ENCODE results near the gene CCL24. TPM values are rescaled to one million over a fixed set of nuclear protein-coding genes. Genes with fewer than 3 reads are reported as not detected.

The CCL24 gene
- total RNA-seq, 1 experiment from 2014 or later: not detected

DNA sequence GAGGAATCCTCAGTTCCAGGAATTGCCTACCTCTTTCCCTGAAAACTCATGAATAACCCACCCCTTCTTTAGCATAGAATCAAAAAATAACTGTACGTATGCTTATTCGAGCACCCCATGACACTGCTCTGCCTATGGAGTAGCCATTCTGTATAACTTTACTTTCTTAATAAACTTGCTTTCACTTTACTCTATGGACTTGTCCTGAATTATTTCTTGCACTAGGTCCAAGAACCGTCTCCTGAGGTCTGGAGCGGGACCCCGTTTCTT is 11.1 kb downstream of the CCL24 start:
- BruUV-seq (replicated peaks): no TSS peak
- Histone ChIP-seq H3K9me3 (ENCODE audit: low read depth, low read length, poor library complexity, severe bottlenecking) (peaks cover 8% of the 10 kb centered on the region), H3K4me1 (ENCODE audit: insufficient read depth, low read length, poor library complexity, severe bottlenecking) (no peaks in the 10 kb centered on the region), H3K4me3 (ENCODE audit: low read depth, low read length, poor library complexity, severe bottlenecking) (no peak overlapping the region), H3K27me3 (replicated peaks; ENCODE audit: insufficient read depth, low read depth, low read length, poor library complexity) (no peaks in the 10 kb centered on the region), H3K27ac (ENCODE audit: low read depth, low read length, poor library complexity, severe bottlenecking) (no peak overlapping the region), H3K36me3 (ENCODE audit: insufficient read depth, low read length, poor library complexity, severe bottlenecking) (no peaks in the 10 kb centered on the region)
- intact Hi-C loops (cut with micrococcal nuclease; ENCODE audit: unreplicated experiment): no loop called here
- TF ChIP-seq EZH2 (IDR thresholded peaks at IDR 0.05; ENCODE audit: borderline replicate concordance, low read depth, low read length, poor library complexity, severe bottlenecking): no peak
- TF ChIP-seq, protein P1, sequence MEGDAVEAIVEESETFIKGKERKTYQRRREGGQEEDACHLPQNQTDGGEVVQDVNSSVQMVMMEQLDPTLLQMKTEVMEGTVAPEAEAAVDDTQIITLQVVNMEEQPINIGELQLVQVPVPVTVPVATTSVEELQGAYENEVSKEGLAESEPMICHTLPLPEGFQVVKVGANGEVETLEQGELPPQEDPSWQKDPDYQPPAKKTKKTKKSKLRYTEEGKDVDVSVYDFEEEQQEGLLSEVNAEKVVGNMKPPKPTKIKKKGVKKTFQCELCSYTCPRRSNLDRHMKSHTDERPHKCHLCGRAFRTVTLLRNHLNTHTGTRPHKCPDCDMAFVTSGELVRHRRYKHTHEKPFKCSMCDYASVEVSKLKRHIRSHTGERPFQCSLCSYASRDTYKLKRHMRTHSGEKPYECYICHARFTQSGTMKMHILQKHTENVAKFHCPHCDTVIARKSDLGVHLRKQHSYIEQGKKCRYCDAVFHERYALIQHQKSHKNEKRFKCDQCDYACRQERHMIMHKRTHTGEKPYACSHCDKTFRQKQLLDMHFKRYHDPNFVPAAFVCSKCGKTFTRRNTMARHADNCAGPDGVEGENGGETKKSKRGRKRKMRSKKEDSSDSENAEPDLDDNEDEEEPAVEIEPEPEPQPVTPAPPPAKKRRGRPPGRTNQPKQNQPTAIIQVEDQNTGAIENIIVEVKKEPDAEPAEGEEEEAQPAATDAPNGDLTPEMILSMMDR (conservative IDR thresholded peaks at IDR 0.05; ENCODE audit: low read depth, low read length): no peak
- POLR2A ChIA-PET (ENCODE audit: low non-redundant PET): no interaction called here
- CTCF ChIA-PET: no interaction called here
- no peak for DNase-seq (ENCODE audit: low spot score)

DNA sequence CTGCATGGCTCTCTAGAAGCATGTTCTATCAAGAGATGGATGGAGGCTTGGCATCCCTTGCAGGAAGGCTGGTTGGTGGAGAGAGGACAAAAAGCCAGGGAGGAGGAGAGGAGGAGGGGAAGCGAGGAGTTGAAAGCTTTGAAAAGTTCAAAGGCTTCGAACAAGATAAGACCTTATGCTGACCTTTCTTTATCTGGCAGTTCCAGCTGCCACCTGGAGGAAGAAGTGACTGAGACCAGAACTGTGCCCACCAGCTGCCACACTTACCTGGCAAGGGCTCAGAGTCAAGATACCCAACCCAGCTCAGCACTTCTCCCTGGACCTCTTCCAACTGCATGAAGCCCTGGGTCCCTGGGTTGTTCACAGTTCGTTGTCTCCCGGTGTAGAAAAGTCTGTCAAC is 14.8 kb downstream of the CCL24 start:
- intact Hi-C loops (cut with micrococcal nuclease; ENCODE audit: unreplicated experiment): no loop called here
- no peak for TF ChIP-seq EZH2 (IDR thresholded peaks at IDR 0.05; ENCODE audit: borderline replicate concordance, low read depth, low read length, poor library complexity, severe bottlenecking)
- TF ChIP-seq, protein P1 (conservative IDR thresholded peaks at IDR 0.05; ENCODE audit: low read depth, low read length): no peak
- Histone ChIP-seq H3K27ac (ENCODE audit: low read depth, low read length, poor library complexity, severe bottlenecking) (no peak overlapping the region), H3K36me3 (ENCODE audit: insufficient read depth, low read length, poor library complexity, severe bottlenecking) (no peaks in the 10 kb centered on the region), H3K4me3 (ENCODE audit: low read depth, low read length, poor library complexity, severe bottlenecking) (no peak overlapping the region), H3K27me3 (replicated peaks; ENCODE audit: insufficient read depth, low read depth, low read length, poor library complexity) (no peaks in the 10 kb centered on the region), H3K9me3 (ENCODE audit: low read depth, low read length, poor library complexity, severe bottlenecking) (no peaks in the 10 kb centered on the region), H3K4me1 (ENCODE audit: insufficient read depth, low read length, poor library complexity, severe bottlenecking) (no peaks in the 10 kb centered on the region)
- CTCF ChIA-PET: no interaction called here
- POLR2A ChIA-PET (ENCODE audit: low non-redundant PET): no interaction called here
- no TSS peak for BruUV-seq (replicated peaks)
- no peak for DNase-seq (ENCODE audit: low spot score)

DNA sequence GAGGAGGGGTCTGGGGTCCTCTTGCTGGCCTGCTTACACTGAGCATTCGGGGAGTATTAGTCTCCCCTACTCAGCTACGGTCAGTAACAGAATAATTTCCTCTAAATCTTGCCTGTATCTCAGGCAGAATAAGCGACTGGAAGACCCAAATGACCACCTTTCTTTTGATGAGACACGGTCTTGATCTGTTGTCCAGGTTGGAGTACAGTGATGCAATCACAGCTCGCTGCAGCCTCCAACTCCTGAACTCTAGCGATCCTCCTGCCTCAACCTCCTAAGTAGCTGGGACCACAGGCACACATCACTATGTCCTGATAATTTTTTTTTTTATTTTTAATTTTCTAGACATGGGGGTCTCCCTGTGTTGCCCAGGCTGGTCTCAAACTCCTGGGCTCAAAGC is 17.2 kb downstream of the CCL24 start:
- H3K27me3 ChIP-seq (replicated peaks; ENCODE audit: insufficient read depth, low read depth, low read length, poor library complexity): no peaks in the 10 kb centered on the region
- H3K27ac ChIP-seq (ENCODE audit: low read depth, low read length, poor library complexity, severe bottlenecking): no peak overlapping the region
- DNase-seq (ENCODE audit: low spot score): no peak
- no peaks in the 10 kb centered on the region for H3K9me3 ChIP-seq (ENCODE audit: low read depth, low read length, poor library complexity, severe bottlenecking)
- no peaks in the 10 kb centered on the region for H3K4me1 ChIP-seq (ENCODE audit: insufficient read depth, low read length, poor library complexity, severe bottlenecking)
- no peaks in the 10 kb centered on the region for H3K36me3 ChIP-seq (ENCODE audit: insufficient read depth, low read length, poor library complexity, severe bottlenecking)
- BruUV-seq (replicated peaks): no TSS peak
- ChIA-PET POLR2A (ENCODE audit: low non-redundant PET) (no interaction called here), CTCF (no interaction called here)
- TF ChIP-seq, protein P1 (conservative IDR thresholded peaks at IDR 0.05; ENCODE audit: low read depth, low read length): no peak
- no peak for TF ChIP-seq EZH2 (IDR thresholded peaks at IDR 0.05; ENCODE audit: borderline replicate concordance, low read depth, low read length, poor library complexity, severe bottlenecking)
- intact Hi-C loops (cut with micrococcal nuclease; ENCODE audit: unreplicated experiment): no loop called here
- no peak overlapping the region for H3K4me3 ChIP-seq (ENCODE audit: low read depth, low read length, poor library complexity, severe bottlenecking)

Data from A673 (cell line).